Measurements from ENCODE around the gene SMG1.

DNA sequence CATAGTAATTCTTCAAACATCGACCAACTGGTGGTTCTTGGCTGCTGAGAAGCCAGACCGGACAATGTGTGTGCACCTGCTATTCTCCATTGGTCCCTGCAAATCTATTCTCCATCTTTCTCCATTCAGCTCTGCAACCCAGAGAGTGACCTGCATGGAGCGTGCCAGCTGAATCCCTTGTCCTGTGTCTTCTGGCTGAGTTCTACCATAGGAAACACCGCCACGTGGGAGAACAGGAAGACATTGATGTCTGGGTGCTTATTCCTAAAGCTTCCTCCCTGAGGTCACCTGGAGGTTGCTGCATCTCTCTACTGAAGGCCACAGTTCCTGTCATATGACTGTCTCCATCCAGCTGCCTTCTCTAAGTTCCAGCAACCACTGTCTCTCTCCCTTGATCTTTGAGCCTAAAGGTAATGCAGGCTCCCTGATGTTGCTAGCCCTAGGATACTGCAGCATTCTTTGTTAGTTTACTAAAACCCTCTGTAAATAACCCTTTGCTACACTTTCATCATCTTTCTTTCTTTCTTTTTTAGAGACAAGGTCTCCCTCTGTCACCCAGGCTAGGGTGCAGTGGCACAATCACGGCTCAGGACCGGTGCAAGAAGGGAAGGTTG lies 10.6 kb upstream of the SMG1 start:
- TF ChIP-seq, protein P1, sequence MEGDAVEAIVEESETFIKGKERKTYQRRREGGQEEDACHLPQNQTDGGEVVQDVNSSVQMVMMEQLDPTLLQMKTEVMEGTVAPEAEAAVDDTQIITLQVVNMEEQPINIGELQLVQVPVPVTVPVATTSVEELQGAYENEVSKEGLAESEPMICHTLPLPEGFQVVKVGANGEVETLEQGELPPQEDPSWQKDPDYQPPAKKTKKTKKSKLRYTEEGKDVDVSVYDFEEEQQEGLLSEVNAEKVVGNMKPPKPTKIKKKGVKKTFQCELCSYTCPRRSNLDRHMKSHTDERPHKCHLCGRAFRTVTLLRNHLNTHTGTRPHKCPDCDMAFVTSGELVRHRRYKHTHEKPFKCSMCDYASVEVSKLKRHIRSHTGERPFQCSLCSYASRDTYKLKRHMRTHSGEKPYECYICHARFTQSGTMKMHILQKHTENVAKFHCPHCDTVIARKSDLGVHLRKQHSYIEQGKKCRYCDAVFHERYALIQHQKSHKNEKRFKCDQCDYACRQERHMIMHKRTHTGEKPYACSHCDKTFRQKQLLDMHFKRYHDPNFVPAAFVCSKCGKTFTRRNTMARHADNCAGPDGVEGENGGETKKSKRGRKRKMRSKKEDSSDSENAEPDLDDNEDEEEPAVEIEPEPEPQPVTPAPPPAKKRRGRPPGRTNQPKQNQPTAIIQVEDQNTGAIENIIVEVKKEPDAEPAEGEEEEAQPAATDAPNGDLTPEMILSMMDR (IDR thresholded peaks at IDR 0.05; ENCODE audit: low read depth, low read length, poor library complexity, severe bottlenecking) = no peak
- TF ChIP-seq EZH2phosphoT487 (IDR thresholded peaks at IDR 0.05; ENCODE audit: borderline replicate concordance, low read length) = no peak

Measured in DOHH2 (cell line).